ENCODE data around the gene INSIG1.

INSIG1 gene

DNA sequence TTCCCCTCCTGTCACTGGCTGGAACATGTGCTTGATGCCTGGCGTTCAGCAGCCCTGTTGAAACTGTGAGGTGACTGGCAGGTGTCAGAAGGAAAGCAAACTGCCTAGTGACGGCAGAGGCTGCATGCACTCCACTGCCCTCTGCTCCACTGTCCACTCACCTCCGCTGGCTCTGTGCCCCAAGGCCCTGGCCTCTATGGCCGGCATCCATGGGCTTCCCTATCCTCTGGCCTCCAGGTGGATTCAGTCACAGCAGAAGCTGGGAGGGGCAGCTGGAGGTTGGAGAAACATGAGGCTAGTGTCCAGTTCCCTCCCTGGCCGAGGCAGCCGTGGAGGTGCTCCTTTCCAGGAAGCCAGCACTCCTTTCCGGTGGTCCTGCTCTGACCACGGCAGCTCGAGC is 31.2 kb upstream of the INSIG1 start:
- no peak for DNase-seq

DNA sequence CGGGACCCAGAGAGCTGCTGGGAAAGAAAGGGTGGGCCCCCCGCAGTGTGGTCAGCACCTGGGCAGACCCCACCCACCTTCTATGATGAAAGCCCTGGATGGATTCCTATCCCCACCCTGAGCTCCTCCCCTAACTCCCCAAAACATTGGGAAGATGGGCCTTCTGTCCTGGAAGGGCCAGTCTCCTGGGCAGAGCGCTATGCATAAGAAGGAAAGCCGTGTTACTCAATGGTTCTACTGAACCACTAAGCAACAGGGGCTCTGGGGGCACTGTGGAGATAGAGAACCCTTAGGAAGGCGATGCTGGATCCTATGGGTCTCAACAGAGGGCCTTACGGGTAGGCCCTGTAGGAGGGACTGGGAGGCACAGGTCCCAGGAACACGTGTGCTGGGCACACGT is 30.7 kb upstream of the INSIG1 start:
- DNase-seq = no peak

DNA sequence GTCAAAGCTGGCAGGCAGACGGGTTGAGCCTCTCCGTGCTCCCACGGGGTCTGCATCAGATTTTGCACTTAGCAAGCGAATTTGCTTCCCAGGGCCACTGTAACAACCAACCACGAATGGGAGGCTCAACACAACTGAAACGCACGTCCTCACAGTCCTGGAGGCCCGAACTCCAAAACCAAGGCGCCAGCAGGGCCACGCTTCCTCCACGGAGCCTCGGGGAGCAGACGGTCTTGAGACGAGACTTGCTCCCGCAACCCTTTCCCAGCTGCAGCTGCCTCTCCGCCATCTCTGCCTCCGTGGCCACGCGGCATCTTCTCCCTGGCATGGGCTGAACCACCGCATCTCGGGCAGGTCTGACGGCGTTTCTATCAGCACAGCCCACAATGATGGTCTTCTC is 30.2 kb upstream of the INSIG1 start:
- DNase-seq = no peak

GRCh38 chr7:155268211-155268610 is 29.5 kb upstream of the INSIG1 start:
- DNase-seq = no peak

GRCh38 chr7:155268921-155269650 is 28.6 kb upstream of the INSIG1 start:
- DNase-seq = no peak

- peak; percentile 33 for DNase-seq
Measured at GRCh38 chr7:155269766-155270585, 27.7 kb upstream of the INSIG1 start.

DNA sequence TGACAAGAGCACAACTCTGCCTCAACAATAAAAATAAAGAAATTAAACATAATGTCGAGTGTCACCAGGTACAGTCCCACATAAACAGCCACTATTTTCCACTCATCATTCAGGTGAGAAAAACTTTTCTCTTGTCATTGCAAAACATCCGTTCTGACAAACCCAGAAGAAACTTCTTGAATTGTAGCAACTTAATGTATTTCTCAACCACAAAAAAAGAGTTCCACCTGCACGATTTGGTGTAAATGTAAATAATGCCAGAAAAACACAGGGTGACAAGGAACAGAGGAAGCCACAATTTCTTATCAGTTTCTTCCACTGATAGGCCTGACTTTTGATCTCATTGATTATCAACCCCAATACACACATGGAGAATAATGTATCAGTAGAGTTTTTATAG is 26.8 kb upstream of the INSIG1 start:
- no peak for DNase-seq

DNA sequence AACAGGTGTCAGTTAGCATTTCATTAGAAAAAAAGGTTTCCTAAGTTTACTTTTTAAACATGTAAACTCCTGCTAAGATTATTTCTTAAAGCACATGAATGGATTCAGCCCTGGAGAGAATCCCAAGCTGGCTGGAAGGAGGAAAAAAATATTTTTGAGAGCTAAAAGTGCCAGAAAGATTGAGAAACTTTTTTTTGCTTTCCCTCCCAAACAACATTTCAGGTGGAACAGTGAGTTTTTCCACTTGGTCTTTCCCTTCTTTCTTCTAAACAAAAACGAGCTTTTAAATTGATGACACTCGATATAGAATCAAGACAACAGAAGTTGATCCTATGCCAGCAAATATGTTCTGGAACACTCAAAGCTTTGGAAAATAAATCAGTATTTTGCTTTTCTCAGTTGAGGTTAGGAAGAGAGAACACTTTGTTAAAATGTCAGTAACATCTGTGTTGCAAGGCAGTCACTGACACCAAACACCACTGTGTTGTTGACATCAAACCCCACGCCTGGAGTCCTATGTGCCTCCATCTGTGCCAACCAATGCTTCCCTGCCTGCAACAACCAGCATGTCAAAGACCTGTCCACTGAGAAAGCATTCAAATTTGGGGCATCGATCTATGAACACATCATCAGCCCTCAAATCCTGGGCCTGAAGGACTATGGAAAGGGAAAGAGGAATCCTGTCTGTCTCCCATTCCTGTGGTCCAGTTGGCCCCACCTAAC is 22.9 kb upstream of the INSIG1 start:
- no peak for DNase-seq

DNA sequence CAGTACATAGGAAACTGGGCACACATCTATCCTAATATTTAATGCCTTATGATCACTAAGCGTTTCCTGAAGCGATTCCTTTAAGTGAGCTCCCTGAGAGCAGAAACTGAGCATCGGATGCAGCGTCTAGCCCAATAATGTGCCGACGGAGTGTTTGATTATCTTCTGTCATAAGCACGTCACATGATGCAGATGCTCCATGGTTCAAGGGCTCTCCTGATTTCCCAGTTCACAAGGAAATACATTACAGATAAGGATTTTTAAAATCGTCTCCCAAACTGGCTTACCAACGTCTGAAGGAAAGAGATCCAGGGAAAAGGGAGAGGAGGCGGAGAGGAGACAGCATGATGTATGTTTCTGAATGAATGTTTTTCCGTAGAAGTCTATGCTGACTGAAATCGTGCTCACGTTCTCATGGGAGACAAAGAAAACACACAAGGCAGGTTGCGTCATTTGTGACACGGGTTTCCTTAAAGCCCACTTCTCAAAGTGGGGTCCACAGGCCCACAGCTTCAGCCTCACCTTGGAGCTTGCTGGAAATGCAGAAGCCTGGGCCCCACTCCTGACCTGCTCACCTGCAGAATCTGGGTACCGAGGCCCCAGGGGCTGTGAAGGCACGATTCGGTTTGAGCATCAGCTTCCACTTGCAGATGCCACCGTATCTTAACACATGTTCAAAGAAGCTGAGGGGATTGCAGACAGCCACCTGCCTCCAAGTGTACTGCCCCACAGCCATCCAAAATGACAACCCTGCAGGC is 21.5 kb upstream of the INSIG1 start:
- DNase-seq = no peak

DNA sequence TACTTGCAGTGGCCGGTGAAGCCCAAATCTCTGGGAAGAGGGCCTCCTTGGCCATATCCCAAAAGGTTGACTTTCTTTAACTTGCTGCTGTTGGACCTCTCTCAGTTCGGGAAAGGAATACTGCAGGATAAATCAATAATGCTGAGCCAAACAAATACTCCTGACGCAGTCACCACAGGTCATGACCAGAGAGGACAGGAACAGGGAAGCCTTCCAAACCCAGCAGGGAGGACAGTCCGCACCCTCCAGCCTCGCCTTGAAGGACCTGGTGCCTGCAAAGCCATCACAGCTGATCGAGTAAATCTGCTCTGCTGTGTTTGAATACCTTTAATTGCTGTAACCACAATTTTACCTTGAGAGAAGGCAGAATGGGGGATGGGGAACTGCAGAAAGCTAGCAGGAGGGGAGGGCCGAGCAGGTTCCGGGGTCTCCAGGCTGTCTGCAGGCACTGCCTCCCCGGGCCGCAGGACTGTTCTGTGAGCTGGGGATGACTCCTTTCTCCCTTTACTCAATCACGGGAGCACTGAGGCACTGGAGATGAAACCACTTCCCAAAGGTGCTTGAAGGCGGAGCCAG is 20.8 kb upstream of the INSIG1 start:
- no peak for DNase-seq

- no peak for DNase-seq
Measured at GRCh38 chr7:155277385-155277994, 20.2 kb upstream of the INSIG1 start.

DNA sequence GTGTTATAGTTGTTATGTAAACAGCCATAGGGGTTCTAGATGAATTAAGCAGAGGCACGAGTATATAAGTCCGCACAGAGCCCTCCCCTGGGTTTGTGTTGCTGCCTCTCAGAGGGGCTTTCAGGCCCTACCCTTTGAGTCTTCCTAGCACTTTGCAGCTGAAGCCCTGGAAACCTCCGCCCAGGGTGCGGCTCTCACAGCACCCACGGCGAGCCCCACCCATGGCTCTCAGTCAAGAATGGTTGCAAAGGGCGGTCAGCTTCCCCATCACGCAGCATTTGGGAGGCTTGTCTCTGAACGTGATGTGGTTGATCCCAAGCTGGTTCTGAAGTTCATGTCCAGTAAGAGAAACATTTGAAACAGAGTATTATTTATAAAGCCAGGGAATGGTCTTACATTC is 18.8 kb upstream of the INSIG1 start:
- no peak for DNase-seq

- DNase-seq = no peak
Measured at GRCh38 chr7:155279787-155280445, 17.8 kb upstream of the INSIG1 start.

DNA sequence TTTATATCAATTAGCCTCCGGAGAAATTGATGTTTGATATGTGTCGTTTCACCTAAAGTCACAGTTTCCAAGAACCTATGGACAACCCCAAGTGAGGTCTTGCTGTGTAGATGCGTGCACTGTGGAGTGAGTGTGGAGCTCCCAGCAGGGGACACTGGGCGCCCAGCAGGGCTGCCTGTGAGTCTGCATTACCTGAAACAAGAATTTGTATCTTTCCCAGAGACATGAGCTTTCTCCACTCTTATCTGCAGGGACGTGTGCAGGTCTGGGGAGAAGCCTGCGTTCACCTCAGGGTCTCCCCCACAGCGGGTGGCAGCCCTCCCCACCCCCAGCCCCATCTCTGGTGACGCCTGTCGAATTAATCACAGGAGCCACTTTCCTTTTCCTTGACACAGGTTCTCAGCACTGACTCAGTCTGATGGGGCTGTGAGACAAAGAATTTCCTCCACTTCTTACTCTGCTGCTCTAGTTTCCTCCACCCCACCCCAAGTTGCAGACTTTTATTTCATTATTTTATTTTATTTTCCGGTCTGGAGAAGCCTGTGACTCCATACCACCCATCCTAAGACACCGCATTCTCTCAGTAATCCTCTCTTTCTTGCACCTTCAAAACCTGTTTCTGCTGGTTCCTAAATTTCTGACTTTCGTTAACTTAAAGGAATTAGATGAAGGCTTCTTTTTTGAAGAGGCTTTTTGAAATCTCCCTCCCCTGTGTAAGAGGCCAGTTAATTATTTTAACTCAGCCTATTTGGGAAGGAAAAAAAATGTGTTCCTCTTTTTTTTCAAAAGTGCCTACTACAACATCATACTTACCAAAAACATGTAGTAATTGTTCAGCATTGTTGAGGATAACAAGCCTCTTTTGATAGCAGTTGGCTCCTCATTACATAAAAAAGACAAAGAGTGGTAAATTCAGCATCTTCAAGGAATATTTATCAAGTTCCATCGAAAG is 17.0 kb upstream of the INSIG1 start:
- DNase-seq = no peak

DNA sequence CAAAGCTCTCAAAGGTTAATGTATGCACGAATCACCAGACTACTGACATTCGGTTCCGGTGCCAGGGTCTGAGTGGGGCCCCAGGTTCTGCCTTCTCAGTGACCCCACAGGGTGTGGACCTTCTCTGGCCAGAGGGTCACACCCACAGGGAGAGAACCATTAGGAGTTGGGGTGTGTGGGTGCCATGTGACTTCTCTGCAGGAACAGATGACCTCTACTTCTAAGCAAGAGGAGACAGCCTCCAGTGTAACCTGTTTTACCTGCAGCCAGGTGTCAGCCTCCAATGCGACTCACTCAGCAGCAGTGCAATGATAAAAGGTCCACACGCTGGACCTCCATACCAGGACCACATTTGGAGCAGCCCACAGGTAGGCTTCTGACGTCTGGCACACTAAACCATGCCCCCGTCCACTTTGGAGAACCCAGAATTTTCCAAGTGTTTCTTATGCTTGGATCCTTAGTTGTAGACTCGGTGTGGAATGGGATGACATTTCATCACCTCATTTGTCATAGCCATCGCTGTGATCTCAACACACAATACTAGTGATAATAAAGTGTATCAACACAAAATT is 16.2 kb upstream of the INSIG1 start:
- no peak for DNase-seq

- no peak for DNase-seq
Measured at GRCh38 chr7:155282671-155283070, 15.0 kb upstream of the INSIG1 start.

GRCh38 chr7:155283565-155284194 is 14.0 kb upstream of the INSIG1 start:
- DNase-seq = no peak

DNA sequence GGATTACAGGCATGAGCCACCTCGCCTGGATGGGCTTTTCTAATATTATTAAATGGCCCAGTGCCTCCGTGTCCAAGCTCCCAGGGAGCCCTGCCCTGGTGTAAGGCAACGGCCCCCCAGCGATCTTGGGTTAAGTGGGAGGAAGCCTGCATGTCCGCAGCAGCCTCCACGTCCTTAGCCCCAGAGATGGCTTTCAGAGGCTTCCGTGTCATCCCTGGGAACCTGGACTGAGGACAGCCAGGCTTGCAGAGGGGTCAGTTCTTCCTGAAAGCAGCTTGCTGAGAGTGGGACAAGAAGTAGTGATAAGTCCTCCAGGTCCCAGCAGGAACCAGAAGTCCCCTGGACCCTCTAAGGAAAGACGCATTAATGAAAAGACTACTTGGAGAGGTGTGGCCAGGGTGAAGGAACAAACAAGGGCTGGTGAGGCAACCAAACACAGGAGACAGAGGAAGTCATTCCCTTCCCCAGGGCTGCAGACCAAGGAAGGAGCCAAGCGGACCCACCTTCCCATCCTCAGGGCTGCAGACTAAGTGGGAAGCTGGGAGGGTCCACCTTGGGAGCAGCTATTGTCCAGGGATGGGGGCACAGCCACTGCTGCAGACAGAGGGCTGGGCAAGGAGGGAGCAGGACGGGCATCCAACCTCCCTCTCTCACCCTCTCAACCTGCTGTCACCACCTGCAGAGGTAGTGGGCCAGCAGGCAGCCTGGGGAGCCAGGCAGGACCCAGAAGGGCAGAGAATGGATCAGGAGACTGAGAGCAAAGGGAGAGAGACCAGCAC is 13.0 kb upstream of the INSIG1 start:
- no peak for DNase-seq
